Spleen (tissue), 11 donors: ENCODE measurements around the gene LYVE1. TPM values are rescaled to one million over a fixed set of nuclear protein-coding genes. Genes with fewer than 3 reads are reported as not detected.

ENCODE experiments used
- DNase-seq: peaks from one replicate; pipeline ENCODE4 v3.0.0-alpha.2; 2020
- H3K27ac ChIP-seq, 8 donors: fragments of 200-600 bp; sonication (generic) in 7 of 8; 1 replicate in 4 of 8; 2 replicates in 4 of 8; pipeline versions ENCODE4 v1.5.0 to v1.8.0; 2016 to 2021; ENCODE audit warnings: inconsistent platforms in 4 of 8, mild to moderate bottlenecking in 4 of 8, moderate library complexity in 1 of 8
- H3K27me3 ChIP-seq, 7 donors: fragments of 200-600 bp; sonication (generic) in 6 of 7; replicated peaks in 1 of 7; 1 replicate in 4 of 7; 2 replicates in 3 of 7; pipeline versions ENCODE4 v1.5.0 to v1.8.0; 2016 to 2021; ENCODE audit warnings: inconsistent platforms in 3 of 7, mild to moderate bottlenecking in 1 of 7
- H3K36me3 ChIP-seq, 6 donors: fragments of 200-600 bp; sonication (generic) in 5 of 6; 1 replicate in 4 of 6; 2 replicates in 2 of 6; pipeline versions ENCODE4 v1.5.0 to v1.8.0; 2016 to 2021; ENCODE audit warnings: inconsistent platforms in 2 of 6
- H3K4me1 ChIP-seq, 6 donors: fragments of 200-600 bp; sonication (generic) in 5 of 6; 1 replicate in 3 of 6; 2 replicates in 3 of 6; pipeline versions ENCODE4 v1.5.0 to v1.8.0; 2016 to 2021; ENCODE audit warnings: inconsistent platforms in 3 of 6
- H3K4me3 ChIP-seq, 8 donors: fragments of 200-600 bp; sonication (generic) in 7 of 8; 1 replicate in 4 of 8; 2 replicates in 4 of 8; pipeline versions ENCODE4 v1.5.0 to v1.8.0; 2016 to 2021; ENCODE audit warnings: inconsistent platforms in 4 of 8, mild to moderate bottlenecking in 4 of 8, moderate library complexity in 2 of 8
- H3K9me3 ChIP-seq, 8 donors: fragments of 200-600 bp; sonication (generic) in 7 of 8; 1 replicate in 4 of 8; 2 replicates in 4 of 8; pipeline versions ENCODE4 v1.5.0 to v1.8.0; 2016 to 2021; ENCODE audit warnings: inconsistent platforms in 4 of 8
- CTCF ChIP-seq, 11 experiments: fragments of 200-600 bp in 7 of 11; fragments of 450-650 bp in 4 of 11; sonication (generic) in 4 of 11; IDR thresholded peaks in 8 of 11; conservative IDR thresholded peaks in 3 of 11; 1 replicate in 7 of 11; 2 replicates in 4 of 11; pipeline versions ENCODE4 v1.4.0 to v1.8.0; 2016 to 2021; ENCODE audit warnings: antibody characterized with exemption in 11 of 11, inconsistent platforms in 4 of 11, mild to moderate bottlenecking in 1 of 11
- POLR2A ChIP-seq, 3 donors: fragments of 450-650 bp; IDR thresholded peaks; one replicate each; pipeline ENCODE4 v1.5.1; 2017; ENCODE audit warnings: antibody characterized with exemption in 3 of 3, mild to moderate bottlenecking in 1 of 3
- POLR2AphosphoS5 ChIP-seq, 3 donors: sonication (generic); formaldehyde crosslinking; IDR thresholded peaks; one replicate each; pipeline ENCODE4 v1.5.1; 2017; ENCODE audit warnings: antibody characterized with exemption in 3 of 3
- WGBS, 5 donors: extraction: QIAGEN DNeasy Blood & Tissue Kit in 3 of 5; methylation state at CpG; one replicate each; pipeline versions ENCODE4 v1.1.5 to v1.1.7; 2013 to 2018; 5-methylcytosine and 5-hydroxymethylcytosine counted together
- intact Hi-C: fragments of 100-400 bp; cut with DNase I; formaldehyde crosslinking; loops from one replicate; pipeline ENCODE4 v1.15.0; 2023; ENCODE audit warnings: low total_unique reads
- polyA plus RNA-seq, 3 donors: library from polyadenylated mRNA; stranded (reverse); fragments of 200-250 nt; gene quantifications; one replicate each; pipeline ENCODE4 v1.2.1, GENCODE V29; 2013
- total RNA-seq, 7 donors: library from RNA; depleted of rRNA in 3 of 7; stranded (reverse); fragments of >200 nt in 3 of 7; fragmentation: NEBNext Ultra II Directional in 4 of 7; extraction: Animal tissue kit (Norgen Biotek cat#: 25700) in 4 of 7; gene quantifications; one replicate each; pipeline versions ENCODE4 v1.1.0 to v1.2.1, GENCODE V29; 2016 to 2021
- donor health status: healthy with polysubstance abuse.
- donor health status: DM: no; HTN: no; CAD: no; lungs with moderate emphysema.
- donor health status: DM: no; HTN: no; CAD: no.
- donor health status: Bipolar disorder and iron deficiency.
- donor health status: healthy.
- donor health status: DM: no; HTN: no; CAD: no.
- donor health status: DM: yes; HTN: yes; CAD: no.

The LYVE1 gene
- total and polyA plus RNA-seq, 10 donors = 20.2 to 338 (median 134) TPM

GRCh38 chr11:10575346-10576034, 7.0 kb upstream of the LYVE1 start:
- Histone ChIP-seq H3K4me3 (no peak overlapping the region), H3K27me3 (no peaks in the 10 kb centered on the region), H3K27ac (no peak overlapping the region), H3K4me1 (peaks cover 7 to 38% (median 23%) of the 10 kb centered on the region in 6 donors), H3K36me3 (peaks cover 0 to 59% (median 2%) of the 10 kb centered on the region in 6 donors), H3K9me3 (no peaks in the 10 kb centered on the region)
- 90 to 99% (median 95%) methylated on average over 3 of the region's 3 CpGs for WGBS, 5 donors
- DNase-seq = no peak
- intact Hi-C loops = no loop called here
- no peak for TF ChIP-seq CTCF (IDR thresholded peaks at IDR 0.05 in 8 of 11, conservative IDR thresholded peaks at IDR 0.05 in 3 of 11)
- TF ChIP-seq POLR2A (IDR thresholded peaks at IDR 0.05) = no peak
- TF ChIP-seq POLR2AphosphoS5 (IDR thresholded peaks at IDR 0.05) = no peak

- no peaks in the 10 kb centered on the region for H3K27me3 ChIP-seq
- no peak for TF ChIP-seq POLR2A (IDR thresholded peaks at IDR 0.05)
- TF ChIP-seq POLR2AphosphoS5 (IDR thresholded peaks at IDR 0.05) = no peak
- no peak for TF ChIP-seq CTCF (IDR thresholded peaks at IDR 0.05 in 8 of 11, conservative IDR thresholded peaks at IDR 0.05 in 3 of 11)
- peaks cover 0 to 41% (median 2%) of the 10 kb centered on the region in 6 donors for H3K36me3 ChIP-seq
- intact Hi-C loops = no loop called here
- H3K4me1 ChIP-seq = peaks cover 0 to 36% (median 11%) of the 10 kb centered on the region in 6 donors
- no peak overlapping the region for H3K27ac ChIP-seq
- no peaks in the 10 kb centered on the region for H3K9me3 ChIP-seq
- DNase-seq = no peak
- 76 to 93% (median 82%) methylated on average over 2 to 3 of the region's 3 CpGs for WGBS, 5 donors
- H3K4me3 ChIP-seq = no peak overlapping the region
Observed at GRCh38 chr11:10573556-10573955, 5.1 kb upstream of the LYVE1 start.

- intact Hi-C loops = no loop called here
Observed at GRCh38 chr11:10573028-10573427, 4.6 kb upstream of the LYVE1 start.

More at GRCh38 chr11:10573028-10573427, 4.6 kb upstream of the LYVE1 start:
- Histone ChIP-seq H3K27me3 (no peaks in the 10 kb centered on the region), H3K27ac (no peak overlapping the region), H3K4me3 (no peak overlapping the region), H3K9me3 (no peaks in the 10 kb centered on the region), H3K36me3 (peaks cover 0 to 37% (median 2%) of the 10 kb centered on the region in 6 donors), H3K4me1 (peaks cover 0 to 33% (median 8%) of the 10 kb centered on the region in 6 donors)
- no peak for DNase-seq
- TF ChIP-seq CTCF (IDR thresholded peaks at IDR 0.05 in 8 of 11, conservative IDR thresholded peaks at IDR 0.05 in 3 of 11) (no peak), POLR2A (IDR thresholded peaks at IDR 0.05) (no peak), POLR2AphosphoS5 (IDR thresholded peaks at IDR 0.05) (no peak)
